CD14-positive monocyte (primary cell): ENCODE measurements around the gene CETP. TPM values are rescaled to one million over a fixed set of nuclear protein-coding genes. Genes with fewer than 3 reads are reported as not detected.
"Not testable (repeated sequence)": the region's sequence is repeated elsewhere in the genome, so short reads cannot be mapped to it uniquely, and the experiment has no call there.

Source experiments
- DNase-seq, 3 donors: peaks; one replicate each; pipeline ENCODE4 v3.0.0-alpha.2; 2011 to 2022
- H2AFZ ChIP-seq: 2 replicates; pipeline ENCODE4 v1.6.0; 2012; ENCODE audit warnings: mild to moderate bottlenecking, low read depth, low read length, inconsistent platforms; ENCODE audit not compliant: insufficient read depth, poor library complexity, severe bottlenecking
- H3K27ac ChIP-seq, 2 donors: 1 replicate in 1 of 2; 2 replicates in 1 of 2; pipeline ENCODE4 v1.5.1; 2012 to 2013; ENCODE audit warnings: low read length in 2 of 2, control low read depth in 1 of 2, inconsistent platforms in 1 of 2, low read depth in 1 of 2, mild to moderate bottlenecking in 1 of 2
- H3K27me3 ChIP-seq, 2 donors: one replicate each; pipeline versions ENCODE4 v1.6.0 to v1.6.1; 2011 to 2013; ENCODE audit warnings: low read length in 2 of 2; ENCODE audit not compliant: control insufficient read depth in 2 of 2, insufficient read depth in 2 of 2
- H3K36me3 ChIP-seq, 2 donors: replicated peaks in 1 of 2; 1 replicate in 1 of 2; 2 replicates in 1 of 2; pipeline versions ENCODE4 v1.5.1 to v1.6.1; 2012 to 2013; ENCODE audit warnings: low read length in 2 of 2, control low read depth in 1 of 2, inconsistent platforms in 1 of 2, mild to moderate bottlenecking in 1 of 2; ENCODE audit not compliant: insufficient read depth in 2 of 2, control insufficient read depth in 1 of 2
- H3K4me1 ChIP-seq, 2 donors: 1 replicate in 1 of 2; 2 replicates in 1 of 2; pipeline versions ENCODE4 v1.5.1 to v1.6.1; 2012 to 2013; ENCODE audit warnings: low read length in 2 of 2, control low read depth in 1 of 2, inconsistent platforms in 1 of 2, mild to moderate bottlenecking in 1 of 2, moderate library complexity in 1 of 2; ENCODE audit not compliant: insufficient read depth in 2 of 2, control insufficient read depth in 1 of 2
- H3K4me2 ChIP-seq: replicated peaks from 2 replicates; pipeline ENCODE3; 2012; ENCODE audit warnings: low read length, moderate library complexity, mild to moderate bottlenecking; ENCODE audit not compliant: poor library complexity, severe bottlenecking; ENCODE audit errors: extremely low read depth
- H3K4me3 ChIP-seq, 3 experiments: fragments of 200-600 bp in 1 of 3; sonication (generic) in 1 of 3; replicated peaks in 1 of 3; 1 replicate in 2 of 3; 2 replicates in 1 of 3; pipeline ENCODE4 v1.5.1; 2011 to 2013; ENCODE audit warnings: low read length in 3 of 3, mild to moderate bottlenecking in 3 of 3, control low read depth in 2 of 3, low read depth in 2 of 3, inconsistent platforms in 1 of 3, moderate library complexity in 1 of 3
- H3K79me2 ChIP-seq: 2 replicates; pipeline ENCODE4 v1.6.0; 2012; ENCODE audit warnings: mild to moderate bottlenecking, control low read depth, inconsistent platforms, low read length, moderate library complexity; ENCODE audit not compliant: insufficient read depth
- H3K9ac ChIP-seq: 2 replicates; pipeline ENCODE4 v1.6.0; 2017; ENCODE audit warnings: low read length, mild to moderate bottlenecking; ENCODE audit not compliant: insufficient read depth, poor library complexity, severe bottlenecking
- H3K9me3 ChIP-seq, 2 donors: replicated peaks in 1 of 2; 1 replicate in 1 of 2; 2 replicates in 1 of 2; pipeline versions ENCODE4 v1.5.1 to v1.6.1; 2012 to 2013; ENCODE audit warnings: low read length in 2 of 2, control low read depth in 1 of 2; ENCODE audit not compliant: control insufficient read depth in 1 of 2, insufficient read depth in 1 of 2
- H4K20me1 ChIP-seq: 2 replicates; pipeline ENCODE4 v1.6.0; 2012; ENCODE audit warnings: mild to moderate bottlenecking, low read length, control low read depth, moderate library complexity; ENCODE audit not compliant: insufficient read depth
- H3K27ac Mint-ChIP-seq, 7 donors: one replicate each; pipeline ENCODE4 v1.8.0; 2020; ENCODE audit warnings: mild to moderate bottlenecking in 7 of 7, mixed read lengths in 7 of 7, moderate library complexity in 6 of 7, inconsistent platforms in 2 of 7
- H3K27me3 Mint-ChIP-seq, 3 donors: one replicate each; pipeline ENCODE4 v1.8.0; 2021 to 2022; ENCODE audit warnings: low read depth in 3 of 3, mild to moderate bottlenecking in 3 of 3, mixed read lengths in 3 of 3, moderate library complexity in 3 of 3, inconsistent platforms in 1 of 3
- H3K36me3 Mint-ChIP-seq, 2 donors: one replicate each; pipeline ENCODE4 v1.8.0; 2020; ENCODE audit warnings: mixed read lengths in 2 of 2, inconsistent platforms in 1 of 2, mild to moderate bottlenecking in 1 of 2
- H3K4me1 Mint-ChIP-seq: one replicate; pipeline ENCODE4 v1.8.0; 2020; ENCODE audit warnings: mild to moderate bottlenecking, mixed read lengths
- H3K4me3 Mint-ChIP-seq, 2 donors: one replicate each; pipeline ENCODE4 v1.8.0; 2020; ENCODE audit warnings: mild to moderate bottlenecking in 2 of 2, mixed read lengths in 2 of 2, moderate library complexity in 1 of 2
- H3K9me3 Mint-ChIP-seq, 7 donors: one replicate each; pipeline ENCODE4 v1.8.0; 2020 to 2022; ENCODE audit warnings: mixed read lengths in 7 of 7, mild to moderate bottlenecking in 6 of 7, moderate library complexity in 6 of 7, inconsistent platforms in 2 of 7
- CTCF ChIP-seq: fragments of 200-600 bp; IDR thresholded peaks from one replicate; pipeline ENCODE4 v1.8.0; 2022; ENCODE audit warnings: antibody characterized with exemption, mild to moderate bottlenecking
- WGBS: methylation state at CpG from one replicate; pipeline ENCODE4 v1.1.5; 2013; ENCODE audit warnings: missing lambda C conversion rate; ENCODE audit not compliant: insufficient coverage; 5-methylcytosine and 5-hydroxymethylcytosine counted together
- intact Hi-C, 2 donors: fragments of 100-400 bp; cut with micrococcal nuclease; formaldehyde crosslinking; loops; one replicate each; pipeline versions ENCODE4 v1.15.0 to v1.15.1; 2023
- polyA plus RNA-seq, 3 donors: library from polyadenylated mRNA; depleted of rRNA in 1 of 3; unstranded in 2 of 3; stranded (reverse) in 1 of 3; fragments of 300-500 nt in 2 of 3; fragments of >200 nt in 1 of 3; fragmentation: Illumina TruSeq in 2 of 3; gene quantifications; 1 replicate in 2 of 3; 2 replicates in 1 of 3; pipeline ENCODE4 v1.2.3, GENCODE V29; 2012 to 2021

Gene CETP
- polyA plus RNA-seq, 3 donors = 0.61 to 2.1 (median 1.3) TPM

GRCh38 chr16:56986361-56986760 lies 24.6 kb downstream of the CETP start:
- Mint-ChIP-seq H3K36me3 (peaks cover 36 to 44% of the 10 kb centered on the region in 2 donors), H3K27me3 (peaks cover 0 to 4% (median 2%) of the 10 kb centered on the region in 3 donors), H3K4me1 (peaks cover 78% of the 10 kb centered on the region), H3K27ac (peak overlapping the region in 6 of 7 donors; percentile 36 to 75 (median 42)), H3K9me3 (no peaks in the 10 kb centered on the region), H3K4me3 (no peak overlapping the region)
- H4K20me1 ChIP-seq = peaks cover 14% of the 10 kb centered on the region
- H3K27me3 ChIP-seq = no peaks in the 10 kb centered on the region
- intact Hi-C loops = no loop called here
- H3K36me3 ChIP-seq = peaks cover 6 to 24% of the 10 kb centered on the region in 2 donors
- H2AFZ ChIP-seq = no peak overlapping the region
- WGBS = no CpG with 5 or more reads among the region's 1 CpG
- H3K9me3 ChIP-seq = no peaks in the 10 kb centered on the region
- no peak overlapping the region for H3K4me3 ChIP-seq
- peaks cover 56 to 62% of the 10 kb centered on the region in 2 donors for H3K4me1 ChIP-seq
- peak overlapping the region; percentile 22 for H3K9ac ChIP-seq
- DNase-seq = no peak
- no peak for TF ChIP-seq CTCF
- peaks cover 51% of the 10 kb centered on the region for H3K79me2 ChIP-seq
- peak overlapping the region; percentile 24 to 72 for H3K27ac ChIP-seq
- peak overlapping the region; percentile 22 for H3K4me2 ChIP-seq

- H2AFZ ChIP-seq, H3K4me2 ChIP-seq, H3K27ac ChIP-seq, H3K9me3 Mint-ChIP-seq, H3K4me3 ChIP-seq, H3K27me3 Mint-ChIP-seq, H3K9ac ChIP-seq, DNase-seq, intact Hi-C loops, H3K27me3 ChIP-seq, H3K9me3 ChIP-seq: not testable (repeated sequence)
- H3K27ac Mint-ChIP-seq = peak overlapping the region in 3 of 7 donors; percentile 27 to 55 (median 41)
- peaks cover 79% of the 10 kb centered on the region for H3K4me1 Mint-ChIP-seq
- Histone ChIP-seq H3K79me2 (peaks cover 56% of the 10 kb centered on the region), H4K20me1 (peaks cover 19% of the 10 kb centered on the region), H3K36me3 (peaks cover 6 to 19% of the 10 kb centered on the region in 2 donors), H3K4me1 (peaks cover 60 to 68% of the 10 kb centered on the region in 2 donors)
- H3K36me3 Mint-ChIP-seq = peaks cover 34 to 40% of the 10 kb centered on the region in 2 donors
- WGBS = 96% methylated on average over 4 of the region's 4 CpGs
- peak overlapping the region in 1 of 2 donors; percentile 31 for H3K4me3 Mint-ChIP-seq
Observed at GRCh38 chr16:56986908-56987307, 25.2 kb downstream of the CETP start.
